CD4-positive, alpha-beta T cell treated with Interleukin-1 beta for 1 hour (primary cell): ENCODE measurements around the gene CAMK2N2.

Experiments used
- DNase-seq, 2 donors: peaks; one replicate each; pipeline ENCODE4 v3.0.0-alpha.2; 2020 to 2022

Gene CAMK2N2

GRCh38 chr3:184211297-184211696 lies 50.1 kb downstream of the CAMK2N2 start:
- no peak for DNase-seq
